CD4-positive, alpha-beta T cell (primary cell): ENCODE measurements around the gene SLC2A1. TPM values are rescaled to one million over a fixed set of nuclear protein-coding genes. Genes with fewer than 3 reads are reported as not detected.
A peak's percentile ranks its signal among the peaks of the same experiment; 100 is the strongest.

Source experiments
- ATAC-seq: fragments of 200-7000 bp; cut with Tn5 transposase; one replicate; pipeline ENCODE4 v1.10.0; 2022; ENCODE audit warnings: mild to moderate bottlenecking; ENCODE audit not compliant: poor library complexity
- CTCF ChIA-PET: fragments of 350-600 bp; sonication (Branson Sonifier 250); formaldehyde crosslinking; loops from one replicate; lab custom pipeline; 2021; ENCODE audit warnings: antibody characterized with exemption, inconsistent platforms; lab: Charles Lee
- POLR2A ChIA-PET: fragments of 350-600 bp; sonication (Branson Sonifier 250); formaldehyde crosslinking; loops from one replicate; lab custom pipeline; 2021; ENCODE audit warnings: antibody characterized with exemption, inconsistent platforms; lab: Charles Lee
- DNase-seq, 14 experiments: peaks; one replicate each; pipeline ENCODE4 v3.0.0-alpha.2; 2013 to 2020; ENCODE audit warnings: mixed read lengths in 2 of 14
- H3K27ac ChIP-seq, 2 donors: one replicate each; pipeline versions ENCODE4 v1.5.1 to v1.7.0; 2013; ENCODE audit warnings: low read length in 2 of 2, low read depth in 1 of 2, mild to moderate bottlenecking in 1 of 2
- H3K27me3 ChIP-seq, 2 experiments: 1 replicate in 1 of 2; 2 replicates in 1 of 2; pipeline versions ENCODE4 v1.6.1 to v1.7.0; 2013; ENCODE audit warnings: low read length in 2 of 2, control low read depth in 1 of 2, mild to moderate bottlenecking in 1 of 2, moderate library complexity in 1 of 2; ENCODE audit not compliant: insufficient read depth in 2 of 2, control insufficient read depth in 1 of 2
- H3K36me3 ChIP-seq: one replicate; pipeline ENCODE4 v1.6.1; 2013; ENCODE audit warnings: low read length, control low read depth; ENCODE audit not compliant: insufficient read depth
- H3K4me1 ChIP-seq: one replicate; pipeline ENCODE4 v1.6.1; 2013; ENCODE audit warnings: low read length, control low read depth; ENCODE audit not compliant: insufficient read depth
- H3K4me3 ChIP-seq: one replicate; pipeline ENCODE4 v1.5.1; 2013; ENCODE audit warnings: mild to moderate bottlenecking, low read length, moderate library complexity
- H3K9me3 ChIP-seq, 2 experiments: 1 replicate in 1 of 2; 2 replicates in 1 of 2; pipeline versions ENCODE4 v1.6.1 to v1.7.0; 2013; ENCODE audit warnings: low read length in 2 of 2, mild to moderate bottlenecking in 2 of 2, control low read depth in 1 of 2, moderate library complexity in 1 of 2; ENCODE audit not compliant: control insufficient read depth in 1 of 2, insufficient read depth in 1 of 2
- H3K27ac Mint-ChIP-seq: one replicate; pipeline ENCODE4 v1.8.0; 2020; ENCODE audit warnings: mixed read lengths
- H3K27me3 Mint-ChIP-seq: one replicate; pipeline ENCODE4 v1.8.0; 2021; ENCODE audit warnings: mixed read lengths
- H3K36me3 Mint-ChIP-seq: one replicate; pipeline ENCODE4 v1.8.0; 2021; ENCODE audit warnings: low read depth, mixed read lengths
- H3K4me1 Mint-ChIP-seq: one replicate; pipeline ENCODE4 v1.8.0; 2021; ENCODE audit warnings: low read depth, mixed read lengths
- H3K4me3 Mint-ChIP-seq: one replicate; pipeline ENCODE4 v1.8.0; 2020; ENCODE audit warnings: mild to moderate bottlenecking, mixed read lengths
- H3K9me3 Mint-ChIP-seq: one replicate; pipeline ENCODE4 v1.8.0; 2020; ENCODE audit warnings: mixed read lengths
- intact Hi-C, 2 experiments: fragments of 100-400 bp; cut with DNase I in 1 of 2; cut with micrococcal nuclease in 1 of 2; formaldehyde crosslinking; loops; one replicate each; pipeline versions ENCODE4 v1.15.1 to v1.9.0; 2023 to 2025; cut with DNase I, micrococcal nuclease
- total RNA-seq, 174 experiments: library from RNA in 2 of 174; stranded (reverse) in 2 of 174; gene quantifications; one replicate each; pipeline ENCODE4 v1.2.3 and lab custom pipeline; 2021 to 2026
- TF ChIP-seq, protein P1 (sequence below): fragments of 200-600 bp; IDR thresholded peaks from one replicate; pipeline ENCODE4 v1.8.0; 2022; ENCODE audit warnings: antibody characterized with exemption, mild to moderate bottlenecking

SLC2A1 gene
- total RNA-seq, 2 experiments from 2014 or later, result 78.6 to 80.9 TPM

- H3K4me3 Mint-ChIP-seq, result peak overlapping the region; percentile 100
- CTCF ChIA-PET, result interaction anchor here (0.9 kb wide), 1 partner anchor 38 kb away, joined by 4 read pairs; no protein-coding TSS in a partner anchor
- intact Hi-C loops, result no loop called here
Measured at GRCh38 chr1:42961312-42962091, 2.8 kb upstream of the SLC2A1 start.

DNA sequence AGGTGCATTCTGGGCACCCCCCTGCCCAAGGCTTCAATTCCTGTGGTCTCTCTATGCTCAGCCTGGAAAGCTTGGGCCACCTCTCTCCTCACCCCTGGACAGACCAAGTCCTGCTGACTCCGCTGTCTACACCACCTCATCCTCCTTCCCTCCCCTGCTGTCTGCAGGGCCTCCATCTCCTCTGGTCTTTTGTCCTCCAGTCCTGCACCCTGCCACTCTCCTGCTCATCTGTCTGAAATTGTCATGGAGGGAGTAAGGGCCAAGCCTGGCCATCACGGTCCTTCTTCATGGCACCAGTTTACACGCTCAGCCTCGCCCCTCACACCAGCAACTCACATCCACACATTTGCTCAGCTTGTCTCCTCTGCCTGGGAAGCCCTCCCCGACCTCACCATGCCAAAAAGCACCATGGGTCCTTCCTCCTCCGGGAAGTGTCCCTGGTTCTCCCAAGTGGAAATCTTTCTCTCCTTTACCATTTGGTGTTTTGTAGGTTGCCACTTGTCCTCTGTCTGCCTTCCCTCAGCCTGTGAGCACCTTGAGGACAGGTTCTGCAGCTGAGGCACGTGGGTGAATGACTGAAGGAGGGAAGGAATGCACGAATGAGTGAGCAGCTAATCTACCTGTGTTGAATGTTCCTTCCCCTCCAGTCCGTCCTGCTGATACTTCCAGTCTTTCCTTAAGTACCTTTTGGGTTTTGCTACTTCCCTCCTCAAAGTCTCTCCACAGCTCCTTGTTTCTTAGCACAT, 2.1 kb upstream of the SLC2A1 start:
- no peaks in the 10 kb centered on the region for H3K27me3 ChIP-seq
- ChIA-PET CTCF (interaction anchor here (0.9 to 2.2 kb wide), 3 partner anchors 38 to 47 kb away, joined by 3 to 19 read pairs (median 4); no protein-coding TSS in a partner anchor), POLR2A (interaction anchor here (1.0 to 3.9 kb wide), 6 partner anchors 11 to 113 kb away, joined by 3 to 34 read pairs (median 7); no protein-coding TSS in a partner anchor)
- ATAC-seq (no peak), DNase-seq (peak in 1 of 14 experiments; percentile 11)
- TF ChIP-seq, protein P1, sequence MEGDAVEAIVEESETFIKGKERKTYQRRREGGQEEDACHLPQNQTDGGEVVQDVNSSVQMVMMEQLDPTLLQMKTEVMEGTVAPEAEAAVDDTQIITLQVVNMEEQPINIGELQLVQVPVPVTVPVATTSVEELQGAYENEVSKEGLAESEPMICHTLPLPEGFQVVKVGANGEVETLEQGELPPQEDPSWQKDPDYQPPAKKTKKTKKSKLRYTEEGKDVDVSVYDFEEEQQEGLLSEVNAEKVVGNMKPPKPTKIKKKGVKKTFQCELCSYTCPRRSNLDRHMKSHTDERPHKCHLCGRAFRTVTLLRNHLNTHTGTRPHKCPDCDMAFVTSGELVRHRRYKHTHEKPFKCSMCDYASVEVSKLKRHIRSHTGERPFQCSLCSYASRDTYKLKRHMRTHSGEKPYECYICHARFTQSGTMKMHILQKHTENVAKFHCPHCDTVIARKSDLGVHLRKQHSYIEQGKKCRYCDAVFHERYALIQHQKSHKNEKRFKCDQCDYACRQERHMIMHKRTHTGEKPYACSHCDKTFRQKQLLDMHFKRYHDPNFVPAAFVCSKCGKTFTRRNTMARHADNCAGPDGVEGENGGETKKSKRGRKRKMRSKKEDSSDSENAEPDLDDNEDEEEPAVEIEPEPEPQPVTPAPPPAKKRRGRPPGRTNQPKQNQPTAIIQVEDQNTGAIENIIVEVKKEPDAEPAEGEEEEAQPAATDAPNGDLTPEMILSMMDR, result no peak
- H3K36me3 ChIP-seq, result no peaks in the 10 kb centered on the region
- H3K36me3 Mint-ChIP-seq, result peaks cover 27% of the 10 kb centered on the region
- peaks cover 42% of the 10 kb centered on the region for H3K4me1 Mint-ChIP-seq
- intact Hi-C loops, result no loop called here
- no peaks in the 10 kb centered on the region for H3K9me3 Mint-ChIP-seq
- peak overlapping the region; percentile 100 for H3K4me3 Mint-ChIP-seq
- H3K4me1 ChIP-seq, result peaks cover 34% of the 10 kb centered on the region
- no peaks in the 10 kb centered on the region for H3K9me3 ChIP-seq
- no peaks in the 10 kb centered on the region for H3K27me3 Mint-ChIP-seq
- H3K27ac Mint-ChIP-seq, result peak overlapping the region; percentile 87
- H3K4me3 ChIP-seq, result no peak overlapping the region
- no peak overlapping the region for H3K27ac ChIP-seq

More at GRCh38 chr1:42961312-42962091, 2.8 kb upstream of the SLC2A1 start:
- no peak for ATAC-seq
- H3K27ac ChIP-seq, result no peak overlapping the region
- POLR2A ChIA-PET, result interaction anchor here (1.9 to 2.4 kb wide), 2 partner anchors 29 to 37 kb away, joined by 6 to 22 read pairs; no protein-coding TSS in a partner anchor
- TF ChIP-seq, protein P1, result no peak
- peaks cover 22% of the 10 kb centered on the region for H3K36me3 Mint-ChIP-seq
- no peaks in the 10 kb centered on the region for H3K36me3 ChIP-seq
- no peak overlapping the region for H3K4me3 ChIP-seq
- DNase-seq, result no peak
- H3K4me1 ChIP-seq, result peaks cover 26% of the 10 kb centered on the region
- no peaks in the 10 kb centered on the region for H3K9me3 Mint-ChIP-seq
- H3K27me3 ChIP-seq, result no peaks in the 10 kb centered on the region
- peak overlapping the region; percentile 87 for H3K27ac Mint-ChIP-seq
- peaks cover 38% of the 10 kb centered on the region for H3K4me1 Mint-ChIP-seq
- H3K27me3 Mint-ChIP-seq, result no peaks in the 10 kb centered on the region
- H3K9me3 ChIP-seq, result no peaks in the 10 kb centered on the region

GRCh38 chr1:42960122-42960390, 1.4 kb upstream of the SLC2A1 start:
- intact Hi-C loops, result no loop called here
- no peak overlapping the region for H3K4me3 ChIP-seq
- TF ChIP-seq, protein P1, result no peak
- ATAC-seq (no peak), DNase-seq (no peak)
- H3K9me3 ChIP-seq, result no peaks in the 10 kb centered on the region
- POLR2A ChIA-PET, result interaction anchor here (1.0 to 3.9 kb wide), 11 partner anchors 10 to 302 kb away, joined by 3 to 34 read pairs (median 4); partner anchors contain the start of genes C1orf50, P3H1 and PPIH
- peaks cover 49% of the 10 kb centered on the region for H3K4me1 Mint-ChIP-seq
- peak overlapping the region; percentile 87 for H3K27ac Mint-ChIP-seq
- H3K27me3 ChIP-seq, result no peaks in the 10 kb centered on the region
- CTCF ChIA-PET, result interaction anchor here (1.0 to 2.2 kb wide), 3 partner anchors 37 to 113 kb away, joined by 3 to 19 read pairs (median 4); no protein-coding TSS in a partner anchor
- H3K36me3 ChIP-seq, result no peaks in the 10 kb centered on the region
- no peaks in the 10 kb centered on the region for H3K9me3 Mint-ChIP-seq
- H3K27me3 Mint-ChIP-seq, result no peaks in the 10 kb centered on the region
- peaks cover 33% of the 10 kb centered on the region for H3K36me3 Mint-ChIP-seq
- peaks cover 40% of the 10 kb centered on the region for H3K4me1 ChIP-seq
- H3K4me3 Mint-ChIP-seq, result peak overlapping the region; percentile 100
- no peak overlapping the region for H3K27ac ChIP-seq
